ENCODE data around the gene RPL26.

- TF ChIP-seq, protein P1, sequence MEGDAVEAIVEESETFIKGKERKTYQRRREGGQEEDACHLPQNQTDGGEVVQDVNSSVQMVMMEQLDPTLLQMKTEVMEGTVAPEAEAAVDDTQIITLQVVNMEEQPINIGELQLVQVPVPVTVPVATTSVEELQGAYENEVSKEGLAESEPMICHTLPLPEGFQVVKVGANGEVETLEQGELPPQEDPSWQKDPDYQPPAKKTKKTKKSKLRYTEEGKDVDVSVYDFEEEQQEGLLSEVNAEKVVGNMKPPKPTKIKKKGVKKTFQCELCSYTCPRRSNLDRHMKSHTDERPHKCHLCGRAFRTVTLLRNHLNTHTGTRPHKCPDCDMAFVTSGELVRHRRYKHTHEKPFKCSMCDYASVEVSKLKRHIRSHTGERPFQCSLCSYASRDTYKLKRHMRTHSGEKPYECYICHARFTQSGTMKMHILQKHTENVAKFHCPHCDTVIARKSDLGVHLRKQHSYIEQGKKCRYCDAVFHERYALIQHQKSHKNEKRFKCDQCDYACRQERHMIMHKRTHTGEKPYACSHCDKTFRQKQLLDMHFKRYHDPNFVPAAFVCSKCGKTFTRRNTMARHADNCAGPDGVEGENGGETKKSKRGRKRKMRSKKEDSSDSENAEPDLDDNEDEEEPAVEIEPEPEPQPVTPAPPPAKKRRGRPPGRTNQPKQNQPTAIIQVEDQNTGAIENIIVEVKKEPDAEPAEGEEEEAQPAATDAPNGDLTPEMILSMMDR (IDR thresholded peaks at IDR 0.05; ENCODE audit: low read depth, low read length), result no peak
- TF ChIP-seq EZH2phosphoT487 (IDR thresholded peaks at IDR 0.05; ENCODE audit: low read depth), result no peak
Observed at GRCh38 chr17:8417806-8418205, 34.8 kb upstream of the RPL26 start.

All from OCI-LY3 (cell line).